H1 (cell line): ENCODE results near the gene VPS18. TPM values are rescaled to one million over a fixed set of nuclear protein-coding genes. Genes with fewer than 3 reads are reported as not detected.

ENCODE experiments used
- CTCF ChIA-PET: fragments of 300-600 bp; sonication (Branson Sonifier 250); formaldehyde crosslinking; loops from one replicate; lab custom pipeline; 2021; ENCODE audit not compliant: partially characterized antibody; lab: Charles Lee
- POLR2A ChIA-PET: fragments of 300-600 bp; sonication (Branson Sonifier 250); formaldehyde crosslinking; loops from one replicate; lab custom pipeline; 2021; ENCODE audit warnings: inconsistent platforms; ENCODE audit not compliant: partially characterized antibody; lab: Charles Lee
- DNase-seq, 2 experiments: peaks; one replicate each; pipeline versions ENCODE4 v3.0.0 to v3.0.0-alpha.2; 2010 to 2022; ENCODE audit warnings: low spot score in 2 of 2, low read depth in 1 of 2, mixed read lengths in 1 of 2
- FAIRE-seq: peaks from 2 replicates; lab custom pipeline; 2011; peaks lifted over from hg19 to GRCh38; lab: Jason Lieb, UNC
- H2AFZ ChIP-seq: 2 replicates; pipeline ENCODE4 v1.8.1; 2012; ENCODE audit warnings: low read length, inconsistent platforms
- H2AK5ac ChIP-seq: 2 replicates; pipeline ENCODE4 v1.6.1; 2013; ENCODE audit warnings: low read depth, low read length
- H2BK120ac ChIP-seq: replicated peaks from 2 replicates; pipeline ENCODE3; 2013; ENCODE audit warnings: low read depth, low read length, inconsistent platforms
- H2BK12ac ChIP-seq: 2 replicates; pipeline ENCODE4 v1.6.1; 2013; ENCODE audit warnings: low read depth, low read length
- H2BK15ac ChIP-seq: 2 replicates; pipeline ENCODE4 v1.6.1; 2013; ENCODE audit warnings: low read length
- H2BK20ac ChIP-seq: 2 replicates; pipeline ENCODE4 v1.6.1; 2013; ENCODE audit warnings: low read length
- H2BK5ac ChIP-seq: 2 replicates; pipeline ENCODE4 v1.6.1; 2013; ENCODE audit warnings: low read depth, low read length
- H3K14ac ChIP-seq: 2 replicates; pipeline ENCODE4 v1.6.1; 2013; ENCODE audit warnings: inconsistent platforms; ENCODE audit not compliant: insufficient read length
- H3K18ac ChIP-seq: 2 replicates; pipeline ENCODE4 v1.6.1; 2013; ENCODE audit warnings: low read length; ENCODE audit errors: extremely low read depth
- H3K23ac ChIP-seq: 2 replicates; pipeline ENCODE4 v1.6.1; 2013; ENCODE audit warnings: inconsistent platforms; ENCODE audit not compliant: insufficient read length
- H3K23me2 ChIP-seq: 2 replicates; pipeline ENCODE4 v1.6.1; 2013; ENCODE audit warnings: low read depth, low read length
- H3K27ac ChIP-seq: 2 replicates; pipeline ENCODE4 v1.6.1; 2011; ENCODE audit warnings: low read depth, low read length, inconsistent platforms
- H3K27me3 ChIP-seq, 4 experiments: replicated peaks in 1 of 4; 1 replicate in 1 of 4; 2 replicates in 3 of 4; pipeline versions ENCODE4 v1.6.1 to v1.8.1; 2011 to 2013; ENCODE audit warnings: low read length in 3 of 4, mild to moderate bottlenecking in 3 of 4, inconsistent platforms in 2 of 4, mixed read lengths in 2 of 4, moderate library complexity in 1 of 4; ENCODE audit not compliant: control insufficient read depth in 3 of 4, insufficient read depth in 3 of 4; ENCODE audit errors: extremely low read depth in 1 of 4
- H3K36me3 ChIP-seq, 4 experiments: 2 replicates each; pipeline versions ENCODE4 v1.6.1 to v1.8.1; 2011 to 2013; ENCODE audit warnings: mild to moderate bottlenecking in 4 of 4, low read length in 3 of 4, moderate library complexity in 2 of 4, control low read depth in 1 of 4, inconsistent platforms in 1 of 4; ENCODE audit not compliant: insufficient read depth in 4 of 4, control insufficient read depth in 2 of 4
- H3K4ac ChIP-seq: replicated peaks from 2 replicates; pipeline ENCODE3; 2013; ENCODE audit warnings: low read length, low read depth, mixed read lengths, inconsistent platforms; ENCODE audit not compliant: insufficient read length
- H3K4me1 ChIP-seq, 4 experiments: replicated peaks in 1 of 4; 1 replicate in 1 of 4; 2 replicates in 3 of 4; pipeline versions ENCODE4 v1.6.1 to v1.8.1; 2011 to 2013; ENCODE audit warnings: low read length in 3 of 4, inconsistent platforms in 2 of 4, mixed read lengths in 1 of 4; ENCODE audit not compliant: insufficient read depth in 4 of 4, control insufficient read depth in 3 of 4
- H3K4me2 ChIP-seq, 2 experiments: 2 replicates each; pipeline versions ENCODE4 v1.6.1 to v1.8.1; 2011 to 2013; ENCODE audit warnings: low read depth in 2 of 2, low read length in 2 of 2, control low read depth in 1 of 2, inconsistent platforms in 1 of 2, mild to moderate bottlenecking in 1 of 2; ENCODE audit not compliant: insufficient read depth in 1 of 2
- H3K4me3 ChIP-seq, 4 experiments: fragments of 200-600, 300-600 bp in 1 of 4; sonication (generic), shearing (Covaris generic), sonication (Bioruptor Twin) in 1 of 4; 2 replicates each; pipeline versions ENCODE4 v1.5.1 to v1.8.1; 2011 to 2016; ENCODE audit warnings: low read length in 4 of 4, low read depth in 3 of 4, control low read depth in 2 of 4, inconsistent platforms in 2 of 4, mild to moderate bottlenecking in 2 of 4, mixed read lengths in 1 of 4, moderate library complexity in 1 of 4; ENCODE audit not compliant: insufficient read depth in 2 of 4; ENCODE audit errors: extremely low read depth in 1 of 4
- H3K56ac ChIP-seq: replicated peaks from 2 replicates; pipeline ENCODE3; 2013; ENCODE audit warnings: low read depth, mild to moderate bottlenecking, mixed read lengths, low read length, inconsistent platforms; ENCODE audit not compliant: insufficient read length
- H3K79me1 ChIP-seq: 2 replicates; pipeline ENCODE4 v1.6.1; 2013; ENCODE audit warnings: low read depth, low read length, control low read depth
- H3K79me2 ChIP-seq, 2 experiments: 2 replicates each; pipeline versions ENCODE4 v1.6.1 to v1.8.1; 2012 to 2013; ENCODE audit warnings: low read length in 2 of 2, mild to moderate bottlenecking in 2 of 2, inconsistent platforms in 1 of 2; ENCODE audit not compliant: insufficient read depth in 2 of 2, control insufficient read depth in 1 of 2
- H3K9ac ChIP-seq, 4 experiments: replicated peaks in 1 of 4; 1 replicate in 1 of 4; 2 replicates in 3 of 4; pipeline versions ENCODE4 v1.6.1 to v1.8.1; 2011 to 2013; ENCODE audit warnings: low read depth in 3 of 4, low read length in 3 of 4, control low read depth in 2 of 4, mild to moderate bottlenecking in 2 of 4, moderate library complexity in 2 of 4, inconsistent platforms in 1 of 4; ENCODE audit errors: extremely low read depth in 1 of 4
- H3K9me3 ChIP-seq, 2 experiments: 2 replicates each; pipeline versions ENCODE4 v1.6.1 to v1.8.1; 2012 to 2013; ENCODE audit warnings: mild to moderate bottlenecking in 2 of 2, moderate library complexity in 2 of 2, control low read depth in 1 of 2, inconsistent platforms in 1 of 2, low read depth in 1 of 2, low read length in 1 of 2, mixed read lengths in 1 of 2; ENCODE audit not compliant: insufficient read depth in 2 of 2
- H4K20me1 ChIP-seq, 2 experiments: replicated peaks in 1 of 2; 2 replicates each; pipeline versions ENCODE3 to v1.8.1; 2011 to 2013; ENCODE audit warnings: inconsistent platforms in 2 of 2, low read length in 2 of 2, mild to moderate bottlenecking in 1 of 2; ENCODE audit not compliant: insufficient read depth in 2 of 2, control insufficient read depth in 1 of 2
- H4K5ac ChIP-seq: 2 replicates; pipeline ENCODE4 v1.6.1; 2013; ENCODE audit warnings: low read length, low read depth, mixed read lengths, inconsistent platforms; ENCODE audit not compliant: insufficient read length
- H4K8ac ChIP-seq: 2 replicates; pipeline ENCODE4 v1.8.0; 2013; ENCODE audit warnings: mild to moderate bottlenecking, moderate library complexity, low read length, inconsistent platforms; ENCODE audit not compliant: insufficient read depth; ENCODE audit errors: extremely low read depth
- H4K91ac ChIP-seq: replicated peaks from 2 replicates; pipeline ENCODE3; 2013; ENCODE audit warnings: low read length, mixed read lengths, inconsistent platforms; ENCODE audit not compliant: insufficient read length
- CTCF ChIP-seq, 3 experiments: IDR thresholded peaks; 1 replicate in 2 of 3; 2 replicates in 1 of 3; pipeline versions ENCODE4 v1.5.1 to v1.6.1; 2011; ENCODE audit warnings: low read length in 3 of 3, mild to moderate bottlenecking in 3 of 3, inconsistent platforms in 2 of 3, low read depth in 1 of 3, moderate library complexity in 1 of 3; ENCODE audit not compliant: insufficient read depth in 1 of 3; ENCODE audit errors: control extremely low read depth in 1 of 3
- RXRA ChIP-seq: IDR thresholded peaks from 2 replicates; pipeline ENCODE4 v1.6.1; 2011; ENCODE audit warnings: low read depth, mild to moderate bottlenecking, low read length, moderate library complexity; ENCODE audit not compliant: insufficient read depth
- WGBS, 2 experiments: shearing (Covaris generic) in 1 of 2; methylation state at CpG; one replicate each; pipeline versions ENCODE4 v1.1.6 to v1.1.7; 2013 to 2015; ENCODE audit warnings: low lambda C conversion rate in 2 of 2, mixed read lengths in 2 of 2, inconsistent platforms in 1 of 2, low coverage in 1 of 2, missing lambda C conversion rate in 1 of 2; ENCODE audit not compliant: insufficient replicate concordance in 2 of 2, insufficient coverage in 1 of 2, insufficient read length in 1 of 2; ENCODE audit errors: extremely low coverage in 1 of 2, missing lambda C conversion rate in 1 of 2; 5-methylcytosine and 5-hydroxymethylcytosine counted together
- polyA plus RNA-seq, 7 experiments: library from polyadenylated mRNA; depleted of rRNA in 3 of 7; stranded (reverse) in 5 of 7; unstranded in 2 of 7; fragments of >200 nt in 5 of 7; fragments of 200-250 nt in 2 of 7; gene quantifications; 1 replicate in 5 of 7; 2 replicates in 1 of 7; 4 replicates in 1 of 7; pipeline versions ENCODE4 v1.2.1 to v1.2.3, GENCODE V29; 2011 to 2013; ENCODE audit warnings: missing spikeins in 2 of 7, mixed read lengths in 2 of 7
- total RNA-seq: library from RNA; stranded (reverse); fragmentation: NEBNext Ultra II Directional; extraction: Animal tissue kit (Norgen Biotek cat#: 25700); gene quantifications from 2 replicates; pipeline ENCODE4 v1.2.1, GENCODE V29; 2021

The VPS18 gene
- total and polyA plus RNA-seq, 2 of the 8 experiments (the other 6 are each of a cell fraction or from before 2014, with no cell fraction given) = 28.9 to 32.7 TPM

GRCh38 chr15:40912478-40912877, 18.2 kb downstream of the VPS18 start:
- Histone ChIP-seq H3K9me3 (no peaks in the 10 kb centered on the region), H3K79me2 (no peaks in the 10 kb centered on the region), H4K8ac (no peak overlapping the region), H4K5ac (no peak overlapping the region), H2BK12ac (no peak overlapping the region), H3K4me3 (no peak overlapping the region), H4K20me1 (no peaks in the 10 kb centered on the region), H2AK5ac (no peak overlapping the region), H3K79me1 (no peaks in the 10 kb centered on the region), H2BK5ac (0 out of 2 replicates have a peak overlapping the region, but pooled peaks have one; percentile 8), H3K9ac (no peak overlapping the region), H3K4me1 (peaks cover 0 to 27% (median 11%) of the 10 kb centered on the region in 4 experiments; a peak in 4 of 7 replicates), H3K36me3 (no peaks in the 10 kb centered on the region), H3K23me2 (peaks cover 4% of the 10 kb centered on the region; the same call in 1 of the 2 replicates), H3K27ac (no peak overlapping the region), H4K91ac (no peak overlapping the region), H3K14ac (no peak overlapping the region), H3K23ac (no peak overlapping the region), H2BK20ac (no peak overlapping the region), H2BK120ac (no peak overlapping the region), H3K4ac (no peak overlapping the region), H3K18ac (no peak overlapping the region), H2AFZ (no peak overlapping the region), H3K56ac (no peak overlapping the region), H3K27me3 (peaks cover 0 to 4% (median 0%) of the 10 kb centered on the region in 4 experiments; a peak in 2 of 7 replicates), H2BK15ac (0 out of 2 replicates have a peak overlapping the region, but pooled peaks have one; percentile 81), H3K4me2 (no peak overlapping the region)
- FAIRE-seq (no peak), DNase-seq (no peak)
- WGBS, 2 experiments = 72% methylated on average over 5 of the region's 6 CpGs; no CpG with 5 or more reads in 1 of the 2 experiments
- ChIA-PET CTCF (interaction anchor here (0.7 to 20.6 kb wide), 7 partner anchors 10 to 107 kb away, joined by 3 to 619 read pairs (median 11); partner anchors contain the start of gene DLL4), POLR2A (interaction anchor here (1.4 to 11.5 kb wide), 3 partner anchors 15 to 46 kb away, joined by 3 to 209 read pairs (median 105); partner anchors contain the start of genes CHAC1 and DLL4)
- no peak for TF ChIP-seq RXRA
- TF ChIP-seq CTCF (IDR thresholded peaks at IDR 0.05; ENCODE audit: control extremely low read depth in 1 of 3, insufficient read depth in 1 of 3, low read depth in 1 of 3, low read length in 3 of 3) = no peak
